ENCODE data around the gene N4BP2.
A peak's percentile ranks its signal among the peaks of the same experiment; 100 is the strongest.

The N4BP2 gene

DNA sequence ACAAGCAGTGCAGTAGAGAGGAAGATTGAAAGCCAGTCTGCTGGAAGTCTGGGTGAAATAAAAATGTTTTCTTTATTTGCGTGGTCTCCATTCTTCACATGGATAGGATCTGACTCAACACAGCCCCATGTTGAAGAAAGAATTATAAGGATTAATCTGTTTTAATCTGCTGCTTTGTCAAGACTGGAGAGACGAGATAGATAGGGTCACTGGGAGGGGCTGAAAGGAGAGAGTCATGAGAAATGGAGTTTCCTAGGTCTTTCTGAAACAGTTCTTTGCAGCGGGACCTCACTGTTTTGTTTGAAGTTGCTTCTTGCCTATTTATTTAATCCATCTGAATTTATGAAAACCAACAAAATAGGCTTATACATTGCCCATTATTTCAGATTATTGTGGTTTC lies 107.8 kb downstream of the N4BP2 start:
- DNase-seq = no peak

DNA sequence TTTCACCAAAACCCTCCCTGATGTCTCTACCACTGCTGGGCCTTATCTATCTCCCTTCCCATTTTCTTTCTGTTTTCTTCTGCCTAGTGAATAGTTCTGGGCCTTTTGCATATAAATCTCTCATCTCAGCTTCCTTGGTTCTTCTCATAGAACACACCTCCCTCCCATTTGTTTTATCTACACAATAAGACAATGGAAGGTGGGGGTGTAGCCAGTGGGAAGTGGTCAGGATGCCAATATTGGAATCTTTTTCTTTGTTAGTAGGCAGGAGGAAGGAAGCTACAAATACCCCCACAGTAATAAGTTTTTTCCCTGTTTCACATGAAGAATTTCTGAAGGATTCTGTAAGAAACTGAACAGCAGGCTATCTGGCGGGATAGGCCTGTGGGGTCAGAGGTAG lies 109.3 kb downstream of the N4BP2 start:
- DNase-seq = no peak

DNA sequence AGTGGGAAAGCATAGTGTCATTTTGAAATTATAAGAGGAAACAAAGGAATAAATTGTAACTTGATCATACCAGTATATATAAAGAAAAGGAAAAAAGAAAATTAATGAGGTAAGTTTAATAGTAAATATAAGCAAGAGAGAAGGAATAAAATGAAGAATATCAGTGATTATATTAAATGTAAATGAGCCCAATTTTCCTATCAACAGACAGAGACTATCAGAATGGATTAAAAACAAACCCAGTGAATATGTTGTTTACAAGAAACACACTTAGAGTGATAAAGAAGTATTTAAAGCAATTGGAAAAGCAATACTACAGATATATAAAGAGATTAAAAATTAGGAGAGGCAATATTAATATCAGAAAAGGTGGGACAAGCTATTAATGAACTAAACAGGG lies 111.4 kb downstream of the N4BP2 start:
- no peak for DNase-seq

DNA sequence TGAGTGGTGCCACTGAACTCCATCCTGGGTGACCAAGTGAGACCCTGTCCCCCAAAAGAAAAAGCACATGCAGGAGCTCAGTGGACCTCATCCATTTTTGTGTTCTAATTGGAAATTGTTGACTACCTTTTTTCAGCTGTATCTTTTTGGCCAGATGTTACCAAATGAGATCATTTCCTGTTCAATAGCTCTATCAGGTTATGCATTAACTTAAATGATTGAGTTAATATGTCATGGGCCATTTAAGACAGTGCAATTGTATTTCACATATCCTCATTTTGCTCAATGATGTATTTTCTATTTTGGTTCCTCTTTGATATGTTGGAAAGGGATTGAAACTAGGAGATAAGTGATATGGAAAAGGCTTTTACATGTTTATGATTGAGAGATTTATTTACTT lies 113.9 kb downstream of the N4BP2 start:
- DNase-seq = no peak

DNA sequence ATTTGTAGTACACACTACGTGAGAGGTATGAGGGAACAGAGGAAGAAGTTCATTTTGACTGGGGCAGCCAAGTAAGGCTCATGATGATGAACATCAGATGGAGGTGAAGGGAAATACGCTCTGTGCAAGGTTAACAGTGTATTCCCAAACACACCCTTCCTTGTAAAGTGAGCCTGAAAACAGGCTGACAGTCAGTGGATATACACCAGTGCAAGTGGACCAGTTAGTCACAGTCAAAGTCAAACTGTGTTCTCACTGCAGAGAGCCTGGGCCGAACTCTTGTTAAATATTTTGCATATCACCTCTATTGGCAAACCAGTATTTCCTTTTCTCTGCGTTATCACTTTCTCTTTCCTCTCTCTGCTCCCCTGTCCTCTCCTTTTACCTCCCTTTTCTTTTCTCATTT lies 116.8 kb downstream of the N4BP2 start:
- no peak for DNase-seq

DNA sequence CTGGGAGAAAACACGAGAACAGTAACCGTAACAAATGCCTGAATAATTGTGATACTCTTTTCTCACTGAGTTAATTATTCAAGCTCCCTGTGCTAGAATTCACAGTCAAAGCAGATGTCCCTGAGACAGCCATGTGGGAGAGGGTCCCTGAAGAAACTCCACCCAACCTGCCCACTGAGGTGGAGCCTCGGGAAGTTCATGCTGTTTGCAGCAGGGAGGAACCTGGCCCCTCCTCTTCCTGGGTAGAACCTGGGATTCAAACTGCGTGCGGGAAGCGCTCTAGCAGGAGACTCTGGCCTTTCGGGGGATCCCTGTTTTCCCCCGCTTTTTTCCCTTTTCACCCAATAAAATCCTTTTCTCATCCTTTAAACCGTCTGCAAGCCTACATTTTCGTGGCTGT lies 120.0 kb downstream of the N4BP2 start:
- no peak for DNase-seq

DNA sequence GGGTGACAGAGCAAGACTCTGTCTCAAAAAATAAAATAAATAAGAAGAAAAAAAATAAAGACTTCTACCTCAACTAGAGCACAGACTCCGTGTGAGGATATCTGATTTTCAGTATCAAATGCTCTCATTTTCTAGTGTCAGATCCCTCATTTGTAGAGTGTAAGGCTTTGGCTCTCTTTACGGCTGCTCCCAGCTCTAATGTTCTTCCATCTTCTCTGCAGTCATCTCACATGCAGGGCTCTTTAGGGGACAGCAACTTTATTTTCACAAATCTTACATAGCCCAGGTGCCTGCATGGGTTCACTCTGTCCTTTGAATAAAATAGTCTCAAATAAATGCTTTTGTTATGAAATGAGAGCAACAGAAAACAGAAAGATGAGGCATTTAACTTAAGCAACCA lies 120.9 kb downstream of the N4BP2 start:
- no peak for DNase-seq

DNA sequence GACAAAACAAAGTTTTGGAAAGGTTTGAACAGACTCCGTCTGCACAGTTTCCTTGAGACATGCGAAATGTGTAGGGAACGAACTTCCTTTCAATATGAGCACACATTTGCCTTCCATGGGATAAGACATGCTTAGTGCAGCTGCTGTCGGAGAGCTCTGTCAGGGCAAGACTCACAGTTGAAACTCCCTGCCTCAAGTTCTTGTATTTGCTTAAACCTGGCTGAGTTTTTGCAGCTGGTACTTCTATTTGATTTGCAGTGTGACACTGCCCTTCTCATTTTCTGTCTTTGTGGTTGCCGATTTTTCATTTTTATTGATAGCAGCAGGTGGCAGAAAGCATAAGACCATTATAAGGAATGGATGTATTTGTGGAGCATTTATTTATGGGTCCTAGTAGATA lies 122.0 kb downstream of the N4BP2 start:
- peak; percentile 15 for DNase-seq

DNA sequence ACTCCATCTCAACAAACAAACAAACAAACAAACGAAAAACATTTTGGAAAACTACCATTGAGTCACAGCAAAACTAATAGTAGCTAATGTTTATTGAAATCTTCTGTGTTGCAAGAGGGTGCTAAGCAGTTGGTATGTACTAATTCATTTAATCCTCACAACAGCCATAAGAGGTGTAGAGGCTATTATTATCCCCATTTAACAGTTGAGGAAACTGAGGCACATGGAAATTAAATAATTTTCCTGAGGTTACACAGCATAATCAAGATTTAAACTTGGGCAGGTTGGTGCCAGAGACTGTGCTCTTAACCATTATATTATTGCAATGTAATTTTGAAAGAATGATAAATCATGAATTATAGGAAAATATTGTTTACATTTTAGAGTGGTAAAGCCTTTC lies 122.7 kb downstream of the N4BP2 start:
- DNase-seq = no peak

DNA sequence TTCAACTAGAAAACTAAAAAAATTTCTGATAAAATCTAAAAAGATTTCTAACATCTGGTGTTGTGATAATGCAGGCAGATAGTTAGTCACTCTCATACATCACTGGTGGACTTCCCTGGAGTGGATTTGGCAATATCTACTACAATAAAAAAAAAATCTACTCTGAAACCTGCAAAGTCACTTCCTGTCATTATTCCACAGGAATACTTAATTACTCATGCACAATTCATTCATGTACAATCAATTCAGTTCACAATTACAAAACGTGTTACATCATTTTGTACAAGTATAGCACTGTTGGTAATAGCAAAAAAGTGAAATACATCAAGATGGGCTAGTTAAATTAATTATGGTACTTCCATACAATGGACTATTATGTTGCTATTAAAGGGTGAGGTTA lies 123.7 kb downstream of the N4BP2 start:
- no peak for DNase-seq

DNA sequence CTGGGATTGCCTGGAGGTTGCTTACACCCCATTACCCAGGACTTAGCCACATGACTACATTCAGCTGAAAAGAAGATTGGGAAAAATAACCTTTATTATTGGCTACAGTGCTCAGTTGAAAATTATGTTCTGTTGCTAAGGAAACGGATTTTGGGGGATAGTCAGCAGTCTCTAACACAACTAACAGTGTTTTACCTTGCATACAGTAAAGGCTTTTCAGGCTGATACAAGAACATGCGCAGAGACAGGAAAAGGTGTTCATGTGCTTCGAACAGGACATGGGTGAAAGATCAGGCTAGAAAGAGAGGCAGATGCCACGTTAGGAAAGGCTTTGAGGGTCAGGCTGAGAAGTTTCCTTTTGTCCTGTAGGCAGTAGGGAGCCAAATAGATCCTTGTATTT lies 125.4 kb downstream of the N4BP2 start:
- no peak for DNase-seq

DNA sequence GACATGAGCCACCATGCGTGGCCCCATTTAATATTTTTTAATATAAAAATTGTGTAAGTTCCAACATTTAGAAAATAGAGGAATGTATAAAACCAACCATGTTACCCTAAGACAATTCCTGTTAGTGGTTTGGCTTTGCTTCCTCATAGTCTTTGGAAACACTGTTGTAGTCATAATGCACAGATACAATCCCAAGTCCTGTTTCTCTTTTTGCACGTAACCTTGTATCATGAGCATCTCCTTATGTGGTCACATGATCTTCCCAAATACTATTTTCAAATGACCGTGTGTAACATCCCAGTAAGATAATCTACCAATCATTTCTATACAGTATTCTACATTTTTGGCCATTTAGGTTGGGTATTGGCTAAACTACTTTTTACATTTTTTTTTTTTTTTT lies 126.3 kb downstream of the N4BP2 start:
- DNase-seq = no peak

DNA sequence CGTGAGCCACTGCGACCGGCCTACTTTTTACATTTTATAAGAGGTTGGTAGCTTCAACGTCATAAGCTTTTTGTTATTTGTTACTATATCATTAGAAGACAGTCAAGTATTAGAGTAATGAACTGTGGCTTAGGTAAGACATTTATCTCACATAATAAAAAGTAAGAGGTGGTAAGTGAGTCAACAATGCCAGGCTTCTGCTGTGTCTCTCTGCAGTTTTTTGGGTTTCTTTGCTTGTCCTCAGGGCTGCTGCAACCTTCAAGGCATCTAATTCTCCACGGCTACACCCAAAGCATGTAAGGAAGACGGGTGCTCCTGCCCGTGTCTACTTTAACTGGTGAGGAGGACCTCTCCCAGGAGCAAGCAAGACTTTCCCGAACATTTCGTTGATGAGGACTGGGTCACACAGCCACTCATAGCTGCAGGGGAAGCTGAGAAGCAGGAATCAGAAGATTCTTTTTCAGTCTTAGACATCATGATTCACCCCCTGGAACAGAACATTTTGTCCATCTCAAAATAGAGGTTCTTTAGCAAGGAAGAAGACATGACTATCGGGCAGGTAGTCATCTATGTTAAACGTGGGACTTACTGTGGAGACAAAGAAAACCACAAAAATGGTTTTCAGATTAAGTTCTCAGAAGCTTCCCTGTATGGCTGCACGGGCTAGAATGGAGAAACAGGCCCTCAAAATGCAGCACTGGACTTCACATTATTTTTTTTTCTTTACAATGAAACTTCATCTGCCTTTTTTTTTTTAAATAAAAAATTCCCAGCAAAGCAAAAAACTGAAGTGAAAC lies 127.2 kb downstream of the N4BP2 start:
- DNase-seq = no peak

DNA sequence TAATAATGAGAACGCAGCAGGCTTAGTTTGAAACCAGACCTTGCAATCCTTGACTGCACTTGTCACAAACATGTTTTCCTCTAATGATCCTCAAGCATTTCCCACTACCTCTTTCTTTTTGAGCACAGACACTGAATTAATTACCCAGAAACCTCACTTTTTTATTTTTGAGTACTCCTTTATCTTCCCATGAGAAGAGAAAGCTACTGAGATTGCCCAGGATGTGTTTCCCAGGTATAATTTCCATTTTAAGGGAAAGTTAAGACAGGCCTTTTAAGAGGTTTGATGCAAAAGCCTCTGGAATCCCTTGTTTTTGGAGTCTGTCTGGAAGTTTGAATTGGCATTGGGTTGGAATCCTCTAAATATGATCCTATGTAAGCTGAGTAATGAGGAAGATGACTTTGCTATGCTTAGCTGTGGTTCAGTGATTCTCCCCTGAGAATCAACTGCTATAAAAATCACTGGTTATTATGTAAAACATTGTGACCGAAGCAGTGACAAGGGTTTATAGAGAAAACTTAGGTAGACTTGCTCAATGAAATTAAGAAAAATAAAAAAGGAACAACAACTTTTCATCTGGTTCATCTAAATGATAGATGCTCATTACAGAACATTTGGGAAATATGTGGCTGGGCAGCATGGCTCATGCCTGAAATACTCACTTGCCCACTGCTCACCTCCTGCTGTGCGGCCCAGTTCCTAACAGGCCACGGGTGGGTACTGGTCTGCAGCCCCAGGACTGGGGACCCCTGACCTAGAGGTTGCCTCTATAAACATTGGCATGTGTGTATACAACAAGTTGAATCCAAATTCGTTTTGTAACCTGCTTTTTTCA lies 129.4 kb downstream of the N4BP2 start:
- DNase-seq = no peak

DNA sequence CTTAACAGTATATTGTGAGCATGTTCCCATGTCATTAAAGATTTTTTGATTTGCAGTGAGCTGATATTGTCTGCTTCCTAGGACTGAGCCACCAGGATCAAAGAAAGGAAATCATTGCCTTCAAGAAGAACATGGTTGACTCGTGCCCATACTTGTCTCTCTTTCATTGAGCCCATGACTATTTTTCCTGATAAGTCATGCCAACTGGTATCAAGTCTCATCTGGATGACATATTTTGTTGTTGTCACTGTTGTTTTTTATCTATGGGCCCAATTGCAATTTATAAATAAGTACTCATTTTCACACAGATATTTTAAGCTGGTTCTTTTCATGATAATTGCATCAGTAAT lies 130.0 kb downstream of the N4BP2 start:
- no peak for DNase-seq

DNA sequence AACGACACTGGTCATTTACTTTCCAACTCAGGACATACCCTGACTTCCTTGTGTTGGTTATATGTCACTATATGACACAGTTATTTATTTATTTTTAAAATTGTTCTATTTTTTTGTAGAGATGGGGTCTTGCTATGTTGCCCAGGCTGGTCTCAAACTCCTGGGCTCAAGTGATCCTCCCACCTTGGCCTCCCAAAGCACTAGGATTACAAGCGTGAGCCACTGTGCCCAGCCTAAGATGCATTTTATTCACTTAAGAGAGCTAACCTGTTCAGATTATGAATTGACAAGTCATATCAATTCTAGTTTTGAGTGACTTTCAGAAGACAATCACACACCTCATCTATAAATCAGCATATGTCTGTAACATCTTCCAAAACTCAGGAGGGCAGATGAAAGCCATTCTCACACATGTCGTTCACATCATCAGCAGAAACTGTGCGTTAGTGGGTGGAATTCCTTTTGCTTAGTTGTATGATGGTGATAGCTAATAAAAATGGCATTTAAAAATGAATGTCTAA lies 130.8 kb downstream of the N4BP2 start:
- DNase-seq = no peak

DNA sequence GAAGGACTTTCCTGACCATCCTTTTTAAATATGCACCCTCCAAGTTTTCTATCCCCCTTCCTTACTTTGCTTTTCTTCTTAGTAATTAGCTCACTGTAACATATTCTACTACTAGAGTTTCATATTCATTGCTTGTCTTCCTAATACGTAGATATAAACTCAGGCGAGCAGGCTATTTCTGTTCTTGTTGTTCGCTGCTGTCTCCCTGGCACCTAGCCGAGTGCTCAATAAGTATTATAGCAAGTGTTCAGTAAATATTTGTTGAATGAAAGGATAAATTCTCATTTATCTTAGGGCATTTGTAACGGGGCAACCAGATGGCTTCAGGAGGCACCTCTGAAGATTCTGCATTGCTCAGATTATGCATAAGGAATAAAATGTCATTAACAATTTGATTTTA lies 133.4 kb downstream of the N4BP2 start:
- DNase-seq = peak; percentile 51

DNA sequence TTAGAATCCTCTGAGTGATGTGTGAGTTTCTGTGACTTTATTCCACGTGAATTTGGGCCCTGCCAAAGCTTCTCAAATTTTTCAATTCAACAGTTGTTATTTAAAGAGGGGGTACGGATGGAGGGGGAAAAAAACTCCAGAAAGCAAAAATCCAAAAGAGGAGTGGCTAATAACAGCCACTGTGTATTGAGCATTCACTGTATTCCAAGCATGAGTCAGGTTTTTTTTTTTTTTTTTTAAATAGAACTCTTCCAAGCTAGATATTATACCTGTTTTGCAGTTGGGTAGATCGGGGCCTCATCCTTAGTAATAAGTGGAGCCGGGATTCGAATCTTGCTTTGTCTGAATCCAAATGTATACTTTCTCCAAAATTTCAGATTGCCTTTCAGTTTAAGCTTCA lies 133.8 kb downstream of the N4BP2 start:
- no peak for DNase-seq

DNA sequence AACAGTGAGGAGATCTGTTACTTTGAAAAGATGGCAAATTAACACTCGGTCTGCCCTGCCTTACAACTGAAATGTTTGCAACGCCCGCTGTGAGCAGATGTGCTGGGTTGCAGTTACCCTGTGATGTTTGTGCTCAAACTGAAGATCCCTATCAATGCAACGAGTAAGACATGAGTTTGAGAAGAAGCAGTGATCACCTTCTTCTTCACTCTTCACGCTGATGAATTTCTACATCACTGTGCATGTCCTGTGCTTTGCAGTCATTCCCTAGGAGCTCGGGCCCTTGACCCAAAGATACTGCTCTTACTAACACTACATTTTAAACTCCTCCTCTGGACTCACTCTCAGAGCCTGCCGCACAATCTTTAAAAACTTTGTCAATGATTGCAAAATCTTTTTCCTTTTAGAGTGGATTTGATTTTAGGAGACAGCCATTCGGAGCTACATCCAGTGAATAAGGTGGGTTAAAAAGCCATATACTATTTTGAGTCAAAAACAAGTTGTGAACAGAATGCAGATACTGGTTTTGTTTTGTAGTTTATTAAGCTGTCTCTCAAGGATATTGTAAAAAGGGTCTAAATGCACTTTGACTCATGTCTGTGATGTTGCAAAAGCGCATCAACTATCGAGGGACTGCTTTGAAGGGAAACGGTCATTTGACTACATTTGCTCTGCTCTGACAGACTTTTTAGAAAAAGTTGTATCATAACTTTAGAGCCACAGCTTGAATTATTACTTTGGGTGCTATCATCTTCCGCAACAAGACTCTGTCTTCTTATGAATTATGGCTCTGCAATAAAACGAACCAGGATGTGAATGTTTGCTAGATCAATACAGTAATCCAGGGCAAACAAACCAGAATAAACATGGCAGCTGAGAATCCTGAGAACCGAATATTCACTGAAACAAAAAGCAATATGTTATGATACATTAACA lies 134.5 kb downstream of the N4BP2 start:
- no peak for DNase-seq

DNA sequence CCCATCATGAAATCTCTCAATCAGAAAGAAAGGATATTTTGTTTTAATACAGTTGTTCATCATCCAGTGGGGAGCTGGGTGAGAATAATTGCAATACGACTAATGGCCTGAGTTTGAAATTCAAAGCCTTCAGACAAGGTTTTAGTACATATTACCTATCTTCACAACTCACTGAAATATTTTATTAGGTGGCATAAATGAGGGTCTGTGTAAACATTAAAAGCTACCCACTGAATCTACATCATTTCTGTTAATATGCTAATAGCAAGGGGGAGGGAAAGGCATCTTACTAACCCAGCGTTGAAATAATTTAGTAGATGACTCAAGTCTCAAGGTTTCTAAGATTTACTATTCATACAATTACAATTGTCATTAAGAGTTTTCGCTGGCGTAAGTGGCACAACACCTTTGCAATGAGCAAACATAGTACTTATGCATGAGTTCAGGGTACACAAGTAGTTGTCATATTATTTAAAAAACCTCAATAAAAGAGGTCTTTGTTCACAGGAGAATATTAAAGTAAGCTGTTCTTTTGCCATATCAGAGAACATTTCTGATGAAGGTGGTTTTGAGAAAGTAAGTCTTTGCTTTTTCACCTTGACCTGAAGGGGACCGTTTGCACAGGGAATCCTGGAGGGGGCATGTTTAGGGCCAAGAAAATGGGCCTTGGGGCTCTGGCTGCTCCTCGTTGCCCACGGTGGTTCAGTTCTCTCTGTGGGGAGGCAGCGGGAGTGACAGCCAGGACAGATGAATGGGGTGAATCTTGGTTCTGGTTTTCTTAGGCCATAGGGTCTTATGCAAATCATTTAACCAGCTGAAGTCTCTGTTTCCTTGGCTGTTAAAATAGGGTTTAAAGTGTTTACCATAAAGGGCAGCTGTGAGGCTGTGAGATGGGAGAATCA lies 135.7 kb downstream of the N4BP2 start:
- no peak for DNase-seq

DNA sequence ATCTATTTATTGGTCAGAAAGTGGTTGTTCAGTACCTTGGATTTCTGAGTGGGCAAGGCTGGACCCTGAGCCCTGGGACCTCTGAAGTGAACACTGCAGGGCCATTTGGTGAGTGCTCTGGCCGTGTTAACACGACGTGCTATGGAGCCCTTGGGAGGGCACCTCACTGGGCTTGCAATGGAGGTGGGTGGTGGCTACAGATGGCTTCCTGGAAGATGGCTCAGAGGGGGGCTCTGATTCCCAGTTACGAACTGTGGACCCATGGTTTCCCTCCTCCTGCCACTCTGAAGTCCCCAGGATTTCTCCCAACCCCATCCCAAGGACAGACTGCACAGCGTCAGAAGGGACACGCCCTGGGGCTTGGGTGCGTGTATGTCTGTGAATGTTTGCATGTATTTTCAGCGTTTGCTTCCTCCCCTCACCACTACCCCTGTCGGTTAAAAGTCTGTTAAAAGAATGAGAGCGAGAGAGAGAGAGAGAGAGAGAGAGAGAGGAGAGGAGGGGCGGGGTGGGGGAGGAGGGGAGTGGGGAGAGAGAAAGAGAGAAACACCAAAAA lies 136.4 kb downstream of the N4BP2 start:
- no peak for DNase-seq

DNA sequence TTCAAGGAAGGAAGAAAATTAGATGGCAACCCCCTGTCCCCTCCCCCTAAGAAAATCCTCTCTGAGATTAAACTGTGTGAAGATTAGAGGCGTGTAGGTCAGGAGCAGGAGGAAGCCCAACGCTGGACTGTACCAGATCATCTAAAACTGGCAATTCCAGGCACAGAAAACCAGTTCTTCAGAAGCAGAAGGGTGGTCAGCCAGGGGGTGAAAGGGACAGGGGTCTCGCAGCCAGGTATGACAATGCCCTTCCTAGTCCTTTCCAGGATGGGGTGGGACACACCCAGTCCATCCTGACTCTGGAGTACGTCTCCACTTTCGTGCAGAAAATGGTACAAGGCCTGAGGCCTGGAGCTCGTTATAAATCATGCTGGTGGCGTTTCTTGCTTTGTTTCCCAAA lies 136.9 kb downstream of the N4BP2 start:
- no peak for DNase-seq

Measured in NCI-H510A (cell line).